Esophagus squamous epithelium (tissue), 4 donors: Measurements from ENCODE around the gene PRKCA.

Experiments used
- CTCF ChIP-seq, 6 experiments: fragments of 450-650 bp in 4 of 6; fragments of 200-600 bp in 2 of 6; sonication (generic) in 2 of 6; IDR thresholded peaks; one replicate each; pipeline ENCODE4 v1.5.1; 2016 to 2019; ENCODE audit warnings: antibody characterized with exemption in 6 of 6, mild to moderate bottlenecking in 4 of 6, moderate library complexity in 4 of 6
- POLR2A ChIP-seq, 4 donors: fragments of 450-650 bp; IDR thresholded peaks; one replicate each; pipeline ENCODE4 v1.6.1; 2017; ENCODE audit warnings: antibody characterized with exemption in 4 of 4, mild to moderate bottlenecking in 4 of 4, moderate library complexity in 3 of 4

- no peak for TF ChIP-seq CTCF (IDR thresholded peaks at IDR 0.05)
- TF ChIP-seq POLR2A (IDR thresholded peaks at IDR 0.05): no peak
Measured at GRCh38 chr17:66417300-66417719, 114.9 kb downstream of the PRKCA start.
